Progenitor cell of endocrine pancreas (in vitro differentiated cells): ENCODE measurements around the gene PCTP. TPM values are rescaled to one million over a fixed set of nuclear protein-coding genes. Genes with fewer than 3 reads are reported as not detected.

Experiments
- DNase-seq: peaks from one replicate; pipeline ENCODE4 v3.0.0; 2021; ENCODE audit warnings: low spot score; ENCODE audit not compliant: unreplicated experiment
- H3K27ac Mint-ChIP-seq: 2 replicates; pipeline ENCODE4 v1.8.0; 2021; ENCODE audit warnings: mild to moderate bottlenecking, moderate library complexity, mixed read lengths
- H3K27me3 Mint-ChIP-seq: 2 replicates; pipeline ENCODE4 v1.8.0; 2021; ENCODE audit warnings: mixed read lengths
- H3K36me3 Mint-ChIP-seq: 2 replicates; pipeline ENCODE4 v1.8.0; 2022; ENCODE audit warnings: mixed read lengths; ENCODE audit not compliant: insufficient read depth
- H3K4me1 Mint-ChIP-seq: 2 replicates; pipeline ENCODE4 v1.8.0; 2021; ENCODE audit warnings: low read depth, mixed read lengths
- H3K4me3 Mint-ChIP-seq: 2 replicates; pipeline ENCODE4 v1.8.0; 2021; ENCODE audit warnings: low read depth, mild to moderate bottlenecking, moderate library complexity, mixed read lengths
- H3K9me3 Mint-ChIP-seq: 2 replicates; pipeline ENCODE4 v1.8.0; 2021; ENCODE audit warnings: low read depth, mixed read lengths
- total RNA-seq: library from RNA; stranded (reverse); gene quantifications from 2 replicates; pipeline ENCODE4 v1.2.1, GENCODE V29; 2021
- TF ChIP-seq, protein P1 (sequence below): fragments of 200-600 bp; sonication (generic); IDR thresholded peaks from one replicate; pipeline ENCODE4 v1.5.0; 2021; ENCODE audit warnings: antibody characterized with exemption, mild to moderate bottlenecking; ENCODE audit not compliant: unreplicated experiment

PCTP gene
- total RNA-seq, 1 donor from 2014 or later, result 25.4 TPM

DNA sequence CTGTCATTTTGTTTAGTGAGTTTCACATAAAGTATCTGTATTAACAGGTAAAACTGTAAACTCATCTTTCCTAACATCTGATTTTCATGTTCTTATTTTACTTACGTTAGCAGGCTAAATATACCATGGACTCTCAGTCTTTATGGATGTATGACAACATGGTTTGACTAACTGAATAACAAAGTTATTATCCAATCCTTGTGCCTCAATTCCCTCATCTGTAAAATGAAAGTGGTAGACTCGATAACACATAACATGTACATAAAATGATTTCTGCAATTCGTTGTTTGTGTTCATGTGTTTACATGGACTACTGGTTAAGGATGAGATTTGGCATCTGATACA, 9.5 kb upstream of the PCTP start:
- H3K4me3 Mint-ChIP-seq, result no peak overlapping the region

DNA sequence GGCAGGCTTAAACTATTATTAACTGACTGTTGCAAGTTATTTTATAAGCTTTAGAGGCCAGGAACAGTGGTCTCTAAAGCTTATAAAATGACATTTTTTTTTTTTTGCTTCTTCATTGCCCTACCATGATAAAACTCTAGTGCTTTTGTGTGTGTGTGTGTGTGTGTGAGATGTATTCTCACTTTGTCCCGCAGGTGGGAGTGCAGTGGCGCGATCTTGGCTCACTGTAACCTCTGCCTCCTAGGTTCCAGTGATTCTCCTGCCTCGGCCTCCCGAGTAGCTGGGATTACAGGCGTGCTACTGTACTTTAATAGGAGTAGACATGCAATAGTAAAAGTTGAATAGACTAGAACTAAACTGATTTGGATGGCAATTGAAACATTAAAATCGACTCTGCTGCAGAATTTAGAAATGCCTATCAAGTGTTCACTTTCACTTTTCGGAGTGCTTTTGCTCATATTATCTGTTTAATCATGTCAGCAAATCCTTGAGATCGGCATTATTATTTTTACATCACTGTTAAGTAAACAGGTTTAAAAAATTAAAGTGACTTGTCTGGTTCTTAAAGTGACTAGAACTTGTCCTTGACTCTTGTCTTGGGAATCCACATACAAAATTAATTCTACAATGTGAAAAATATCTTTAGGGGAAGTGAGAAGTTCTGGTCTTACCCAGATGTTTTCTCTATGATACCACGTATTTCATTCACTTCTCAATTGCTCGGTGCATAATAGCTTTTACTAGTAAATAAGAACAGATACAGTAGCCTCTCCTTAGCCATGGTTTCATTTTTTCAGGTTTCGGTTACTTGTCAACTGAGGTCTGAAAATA, 8.4 kb upstream of the PCTP start:
- Mint-ChIP-seq H3K27me3 (no peaks in the 10 kb centered on the region), H3K9me3 (peaks cover 3% of the 10 kb centered on the region), H3K36me3 (no peaks in the 10 kb centered on the region), H3K4me3 (no peak overlapping the region), H3K27ac (no peak overlapping the region), H3K4me1 (peaks cover 3% of the 10 kb centered on the region)
- TF ChIP-seq, protein P1, sequence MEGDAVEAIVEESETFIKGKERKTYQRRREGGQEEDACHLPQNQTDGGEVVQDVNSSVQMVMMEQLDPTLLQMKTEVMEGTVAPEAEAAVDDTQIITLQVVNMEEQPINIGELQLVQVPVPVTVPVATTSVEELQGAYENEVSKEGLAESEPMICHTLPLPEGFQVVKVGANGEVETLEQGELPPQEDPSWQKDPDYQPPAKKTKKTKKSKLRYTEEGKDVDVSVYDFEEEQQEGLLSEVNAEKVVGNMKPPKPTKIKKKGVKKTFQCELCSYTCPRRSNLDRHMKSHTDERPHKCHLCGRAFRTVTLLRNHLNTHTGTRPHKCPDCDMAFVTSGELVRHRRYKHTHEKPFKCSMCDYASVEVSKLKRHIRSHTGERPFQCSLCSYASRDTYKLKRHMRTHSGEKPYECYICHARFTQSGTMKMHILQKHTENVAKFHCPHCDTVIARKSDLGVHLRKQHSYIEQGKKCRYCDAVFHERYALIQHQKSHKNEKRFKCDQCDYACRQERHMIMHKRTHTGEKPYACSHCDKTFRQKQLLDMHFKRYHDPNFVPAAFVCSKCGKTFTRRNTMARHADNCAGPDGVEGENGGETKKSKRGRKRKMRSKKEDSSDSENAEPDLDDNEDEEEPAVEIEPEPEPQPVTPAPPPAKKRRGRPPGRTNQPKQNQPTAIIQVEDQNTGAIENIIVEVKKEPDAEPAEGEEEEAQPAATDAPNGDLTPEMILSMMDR, result no peak
- no peak for DNase-seq

More for the DNA sequence above, 9.5 kb upstream of the PCTP start:
- Mint-ChIP-seq H3K36me3 (no peaks in the 10 kb centered on the region), H3K9me3 (no peaks in the 10 kb centered on the region), H3K27ac (no peak overlapping the region), H3K27me3 (no peaks in the 10 kb centered on the region), H3K4me1 (peaks cover 3% of the 10 kb centered on the region)
- DNase-seq, result no peak
- TF ChIP-seq, protein P1, result no peak

DNA sequence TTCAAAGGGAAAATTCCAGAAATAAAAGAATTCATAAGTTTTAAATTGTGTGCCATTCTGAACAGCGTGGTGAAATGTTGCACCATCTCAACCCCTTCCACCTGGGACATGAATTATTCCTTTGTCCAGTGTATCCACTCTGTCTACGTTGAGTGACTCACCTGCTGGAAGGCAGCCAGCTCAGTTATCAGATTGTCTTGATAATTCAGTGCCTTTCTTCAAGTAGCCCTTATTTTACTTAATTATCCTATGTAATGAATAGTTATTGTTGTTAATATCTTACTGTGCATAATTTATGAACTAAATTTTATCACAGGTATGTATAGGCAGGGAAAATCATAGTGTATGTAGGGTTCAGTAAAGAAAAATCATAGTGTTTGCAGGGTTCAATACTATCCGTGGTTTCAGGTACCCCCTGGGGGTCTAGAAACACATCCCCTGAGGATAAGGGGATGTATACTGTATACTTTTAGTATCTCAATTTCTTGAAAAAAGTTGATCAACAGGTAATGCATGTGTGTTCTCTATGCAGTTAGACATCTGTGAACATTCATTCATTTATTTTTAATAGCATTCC, 7.7 kb upstream of the PCTP start:
- no peak for DNase-seq
- H3K27ac Mint-ChIP-seq, result no peak overlapping the region
- no peaks in the 10 kb centered on the region for H3K27me3 Mint-ChIP-seq
- TF ChIP-seq, protein P1, result no peak
- H3K36me3 Mint-ChIP-seq, result no peaks in the 10 kb centered on the region
- peaks cover 3% of the 10 kb centered on the region for H3K4me1 Mint-ChIP-seq
- H3K4me3 Mint-ChIP-seq, result no peak overlapping the region
- H3K9me3 Mint-ChIP-seq, result peaks cover 3% of the 10 kb centered on the region

DNA sequence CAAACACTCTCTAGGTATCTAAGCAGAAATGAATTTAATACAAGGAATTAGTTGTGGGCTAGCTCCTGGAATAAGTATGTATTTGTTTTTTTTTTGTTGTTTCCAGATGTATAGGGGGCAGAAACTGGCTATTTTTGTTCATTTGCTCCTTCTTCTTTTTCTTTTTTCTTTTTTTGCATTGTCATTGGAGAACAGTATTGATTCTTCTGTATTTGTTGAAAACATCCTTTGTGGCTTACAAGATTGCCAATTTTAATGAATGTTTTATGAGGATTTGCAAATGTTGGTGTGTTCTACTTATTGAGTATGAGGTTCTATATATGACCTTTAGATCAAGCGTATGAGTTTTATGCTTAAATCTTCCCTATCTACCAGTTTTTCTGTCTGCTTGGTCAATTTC, 5.6 kb upstream of the PCTP start:
- peaks cover 3% of the 10 kb centered on the region for H3K4me1 Mint-ChIP-seq
- peaks cover 3% of the 10 kb centered on the region for H3K9me3 Mint-ChIP-seq
- H3K4me3 Mint-ChIP-seq, result no peak overlapping the region
- no peak for DNase-seq
- TF ChIP-seq, protein P1, result no peak
- no peaks in the 10 kb centered on the region for H3K36me3 Mint-ChIP-seq
- H3K27me3 Mint-ChIP-seq, result no peaks in the 10 kb centered on the region
- H3K27ac Mint-ChIP-seq, result no peak overlapping the region

DNA sequence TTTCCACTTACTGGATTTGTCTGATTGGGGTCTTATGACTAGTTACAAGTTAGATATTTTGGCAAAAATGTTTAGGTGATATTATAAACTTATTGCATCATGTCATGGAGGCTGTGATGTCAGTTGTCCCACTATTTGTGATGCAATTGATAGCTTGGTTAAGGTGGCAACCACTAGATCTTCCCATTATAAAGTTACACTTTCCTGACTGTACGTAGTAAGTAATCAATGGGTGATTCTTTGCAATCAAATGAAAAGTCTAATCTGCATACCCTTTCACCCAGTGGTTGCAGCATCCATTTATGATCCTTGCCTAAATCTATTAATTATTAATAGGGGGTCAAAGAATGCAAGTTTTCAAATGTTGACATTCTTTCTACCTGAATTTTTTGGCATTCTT, 4.4 kb upstream of the PCTP start:
- H3K36me3 Mint-ChIP-seq, result no peaks in the 10 kb centered on the region
- no peak overlapping the region for H3K27ac Mint-ChIP-seq
- H3K27me3 Mint-ChIP-seq, result no peaks in the 10 kb centered on the region
- peaks cover 7% of the 10 kb centered on the region for H3K4me1 Mint-ChIP-seq
- TF ChIP-seq, protein P1, result no peak
- H3K9me3 Mint-ChIP-seq, result peaks cover 3% of the 10 kb centered on the region
- DNase-seq, result no peak
- no peak overlapping the region for H3K4me3 Mint-ChIP-seq
